ENCODE measurements around the gene NOTUM.

Gene NOTUM

DNA sequence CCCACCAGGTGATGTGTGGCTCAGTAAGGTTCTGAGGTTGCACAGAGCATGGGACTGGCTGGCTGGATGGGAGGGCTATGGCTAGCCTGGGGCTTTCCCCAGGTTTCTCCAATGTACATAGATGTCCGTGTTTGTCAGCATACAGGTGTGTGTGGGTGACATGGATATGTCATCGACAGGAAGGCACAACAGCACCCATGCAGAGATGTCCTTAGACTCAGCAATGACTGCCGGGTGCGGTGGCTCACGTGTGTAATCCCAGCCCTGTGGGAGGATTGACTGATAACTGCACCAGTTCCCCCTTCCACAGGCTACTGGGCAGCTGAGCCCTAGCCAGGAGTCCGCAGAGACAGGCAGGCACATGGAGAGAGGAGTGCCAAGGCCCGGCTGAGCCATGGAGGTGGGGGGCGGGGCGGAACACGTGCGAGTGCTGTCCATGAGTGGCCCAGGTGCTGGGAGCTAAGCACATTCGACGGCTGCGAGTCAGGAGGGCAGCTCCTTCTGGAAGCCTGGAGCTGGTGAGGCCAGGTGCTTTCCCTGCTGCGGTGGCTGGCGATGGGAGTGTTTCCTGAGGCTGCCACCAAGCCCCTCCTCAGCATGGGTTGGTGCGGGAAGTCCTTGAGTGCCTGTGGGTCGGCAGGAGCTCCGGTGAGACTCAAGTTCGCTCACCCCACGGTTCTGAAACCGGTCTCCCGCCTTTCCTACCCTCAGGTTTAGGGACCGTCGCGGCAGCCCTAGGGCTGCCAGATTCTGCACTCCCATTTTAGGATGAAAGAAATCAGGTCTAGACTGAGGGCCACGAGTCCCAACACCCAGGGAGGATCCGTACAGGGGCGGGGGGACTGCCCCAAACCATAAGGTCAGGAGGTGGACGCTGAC is 15.6 kb upstream of the NOTUM start:
- Histone ChIP-seq H3K9me3 (ENCODE audit: insufficient read depth, low read depth, low read length) (peaks cover 3% of the 10 kb centered on the region), H3K23ac (ENCODE audit: low read length) (no peak overlapping the region), H2BK5ac (ENCODE audit: low read depth, low read length, poor library complexity) (peak overlapping the region; percentile 11), H3K9ac (ENCODE audit: low read length) (peak overlapping the region; percentile 70), H3K14ac (ENCODE audit: low read length) (peak overlapping the region; percentile 93), H3K79me1 (ENCODE audit: low read length) (peaks cover 23% of the 10 kb centered on the region), H2AK5ac (ENCODE audit: low read length) (peak overlapping the region; percentile 1), H4K91ac (ENCODE audit: low read depth, low read length) (peak overlapping the region; percentile 93), H3K4me3 (ENCODE audit: low read depth, low read length) (peak overlapping the region; percentile 82), H2BK12ac (ENCODE audit: low read length) (no peak overlapping the region), H3K4ac (ENCODE audit: low read depth, low read length) (peak overlapping the region; percentile 25), H4K8ac (ENCODE audit: low read depth, low read length) (peak overlapping the region; percentile 92), H3K27ac (ENCODE audit: low read depth, low read length) (no peak overlapping the region), H3K36me3 (ENCODE audit: control insufficient read depth in 1 of 2, insufficient read depth in 2 of 2, low read length in 2 of 2) (no peaks in the 10 kb centered on the region), H3K27me3 (ENCODE audit: insufficient read depth, low read length) (no peaks in the 10 kb centered on the region), H2AFZ (ENCODE audit: insufficient read depth, low read length, poor library complexity) (no peak overlapping the region), H3K4me2 (ENCODE audit: low read length) (peak overlapping the region; percentile 76), H3K4me1 (ENCODE audit: control insufficient read depth in 1 of 2, insufficient read depth in 2 of 2, low read length in 2 of 2) (peaks cover 24 to 29% of the 10 kb centered on the region in 2 experiments), H2BK120ac (ENCODE audit: insufficient read depth, low read length, poor library complexity) (peak overlapping the region; percentile 4), H3K18ac (ENCODE audit: low read length) (peak overlapping the region; percentile 18), H3K79me2 (ENCODE audit: control insufficient read depth, insufficient read depth, low read length, poor library complexity) (peaks cover 7% of the 10 kb centered on the region), H4K12ac (ENCODE audit: low read depth, low read length) (peak overlapping the region; percentile 97)
- no CpG with 5 or more reads among the region's 30 CpGs for WGBS (ENCODE audit: extremely low coverage, insufficient coverage, insufficient read length)
- DNase-seq = peak; percentile 57 to 69

DNA sequence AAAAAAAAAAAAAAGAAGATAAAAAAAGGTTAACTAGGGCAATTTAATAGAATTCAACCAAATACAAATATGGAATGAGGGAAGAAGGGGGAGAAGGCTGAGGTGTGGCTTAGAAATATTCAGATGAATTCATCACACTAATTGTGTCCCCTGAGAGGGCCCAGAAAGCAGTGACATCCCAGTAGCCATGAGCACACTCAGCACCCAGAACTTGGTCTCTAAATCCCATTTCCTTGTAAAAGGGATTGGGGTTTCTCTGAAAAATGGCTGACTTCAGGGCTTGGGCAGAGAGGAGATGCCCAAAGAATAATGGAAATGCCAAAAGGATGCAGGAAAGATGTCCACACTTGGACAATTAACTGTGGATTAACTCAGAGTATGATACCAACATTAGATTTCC is 12.4 kb upstream of the NOTUM start:
- H3K4me2 ChIP-seq (ENCODE audit: low read length) = no peak overlapping the region
- H2AK5ac ChIP-seq (ENCODE audit: low read length) = no peak overlapping the region
- no peak overlapping the region for H4K8ac ChIP-seq (ENCODE audit: low read depth, low read length)
- H4K91ac ChIP-seq (ENCODE audit: low read depth, low read length) = no peak overlapping the region
- H2BK5ac ChIP-seq (ENCODE audit: low read depth, low read length, poor library complexity) = no peak overlapping the region
- no peak overlapping the region for H3K14ac ChIP-seq (ENCODE audit: low read length)
- DNase-seq = no peak
- H4K12ac ChIP-seq (ENCODE audit: low read depth, low read length) = no peak overlapping the region
- H3K79me1 ChIP-seq (ENCODE audit: low read length) = peaks cover 12% of the 10 kb centered on the region
- no peak overlapping the region for H3K23ac ChIP-seq (ENCODE audit: low read length)
- H2BK12ac ChIP-seq (ENCODE audit: low read length) = no peak overlapping the region
- no peak overlapping the region for H3K18ac ChIP-seq (ENCODE audit: low read length)
- H3K79me2 ChIP-seq (ENCODE audit: control insufficient read depth, insufficient read depth, low read length, poor library complexity) = peaks cover 7% of the 10 kb centered on the region
- H2AFZ ChIP-seq (ENCODE audit: insufficient read depth, low read length, poor library complexity) = no peak overlapping the region
- H3K9ac ChIP-seq (ENCODE audit: low read length) = no peak overlapping the region
- no peaks in the 10 kb centered on the region for H3K36me3 ChIP-seq (ENCODE audit: control insufficient read depth in 1 of 2, insufficient read depth in 2 of 2, low read length in 2 of 2)
- peaks cover 3% of the 10 kb centered on the region for H3K9me3 ChIP-seq (ENCODE audit: insufficient read depth, low read depth, low read length)
- H3K27me3 ChIP-seq (ENCODE audit: insufficient read depth, low read length) = no peaks in the 10 kb centered on the region
- no peak overlapping the region for H2BK120ac ChIP-seq (ENCODE audit: insufficient read depth, low read length, poor library complexity)
- peaks cover 4 to 13% of the 10 kb centered on the region in 2 experiments for H3K4me1 ChIP-seq (ENCODE audit: control insufficient read depth in 1 of 2, insufficient read depth in 2 of 2, low read length in 2 of 2)
- H3K27ac ChIP-seq (ENCODE audit: low read depth, low read length) = no peak overlapping the region
- H3K4me3 ChIP-seq (ENCODE audit: low read depth, low read length) = no peak overlapping the region
- no peak overlapping the region for H3K4ac ChIP-seq (ENCODE audit: low read depth, low read length)

DNA sequence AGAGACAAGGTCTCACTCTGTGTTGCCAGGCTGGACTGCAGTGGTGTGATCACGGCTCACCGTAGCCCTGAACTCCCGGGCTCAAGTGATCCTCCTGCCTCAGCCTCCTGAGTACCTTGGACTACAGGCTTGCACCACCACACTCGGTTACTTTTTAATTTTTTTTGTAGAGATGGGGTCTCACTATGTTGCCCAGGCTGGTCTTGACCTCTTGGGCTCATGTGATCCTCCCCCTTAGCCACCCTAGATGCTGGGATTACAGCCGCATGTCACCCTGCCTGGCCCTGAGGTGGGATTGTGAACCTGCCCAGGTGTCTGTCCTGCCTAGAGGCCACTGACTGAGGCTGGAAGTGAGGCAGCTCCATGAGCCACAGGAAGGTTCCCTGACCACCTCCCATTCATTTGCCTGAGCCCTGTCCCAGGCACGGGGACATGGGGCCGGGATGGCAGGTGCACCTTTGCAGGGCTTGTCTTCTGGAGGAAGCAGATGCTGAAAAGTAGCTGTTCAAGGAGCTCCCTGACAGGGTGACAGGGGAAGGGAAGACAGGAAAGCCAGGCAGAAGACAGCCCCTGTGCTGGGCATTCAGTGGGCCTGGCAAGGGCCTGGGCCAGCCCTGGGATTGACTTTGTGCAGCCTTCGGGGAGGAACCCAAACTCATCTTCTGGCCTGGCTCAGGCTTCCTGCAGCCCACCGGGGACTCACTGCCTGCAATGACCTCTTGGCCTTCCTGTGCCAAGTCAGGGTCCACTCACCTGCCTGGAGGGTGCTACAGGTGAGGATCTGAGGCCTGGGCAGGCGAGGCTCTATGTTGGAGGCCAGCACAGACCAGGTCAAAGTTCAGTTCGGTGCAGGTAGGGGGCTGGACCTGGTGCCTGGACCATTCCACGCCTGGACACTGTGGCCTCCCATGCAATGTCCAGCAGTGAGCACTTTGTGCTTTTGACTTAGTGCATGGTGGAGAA is 8.1 kb upstream of the NOTUM start:
- no peak overlapping the region for H3K4ac ChIP-seq (ENCODE audit: low read depth, low read length)
- peak overlapping the region; percentile 20 for H2BK12ac ChIP-seq (ENCODE audit: low read length)
- no peak overlapping the region for H2AFZ ChIP-seq (ENCODE audit: insufficient read depth, low read length, poor library complexity)
- H2AK5ac ChIP-seq (ENCODE audit: low read length) = no peak overlapping the region
- no peak overlapping the region for H4K91ac ChIP-seq (ENCODE audit: low read depth, low read length)
- H3K79me2 ChIP-seq (ENCODE audit: control insufficient read depth, insufficient read depth, low read length, poor library complexity) = no peaks in the 10 kb centered on the region
- no peak overlapping the region for H4K8ac ChIP-seq (ENCODE audit: low read depth, low read length)
- no CpG with 5 or more reads among the region's 12 CpGs for WGBS (ENCODE audit: extremely low coverage, insufficient coverage, insufficient read length)
- H3K14ac ChIP-seq (ENCODE audit: low read length) = no peak overlapping the region
- H4K12ac ChIP-seq (ENCODE audit: low read depth, low read length) = no peak overlapping the region
- peaks cover 11% of the 10 kb centered on the region for H3K79me1 ChIP-seq (ENCODE audit: low read length)
- H3K23ac ChIP-seq (ENCODE audit: low read length) = no peak overlapping the region
- H2BK120ac ChIP-seq (ENCODE audit: insufficient read depth, low read length, poor library complexity) = no peak overlapping the region
- no peak overlapping the region for H3K4me2 ChIP-seq (ENCODE audit: low read length)
- DNase-seq = no peak
- H3K36me3 ChIP-seq (ENCODE audit: control insufficient read depth in 1 of 2, insufficient read depth in 2 of 2, low read length in 2 of 2) = no peaks in the 10 kb centered on the region
- peaks cover 6 to 20% of the 10 kb centered on the region in 2 experiments for H3K4me1 ChIP-seq (ENCODE audit: control insufficient read depth in 1 of 2, insufficient read depth in 2 of 2, low read length in 2 of 2)
- H3K9ac ChIP-seq (ENCODE audit: low read length) = peak overlapping the region; percentile 42
- peaks cover 3% of the 10 kb centered on the region for H3K9me3 ChIP-seq (ENCODE audit: insufficient read depth, low read depth, low read length)
- H2BK5ac ChIP-seq (ENCODE audit: low read depth, low read length, poor library complexity) = no peak overlapping the region
- no peak overlapping the region for H3K4me3 ChIP-seq (ENCODE audit: low read depth, low read length)
- H3K18ac ChIP-seq (ENCODE audit: low read length) = no peak overlapping the region
- no peaks in the 10 kb centered on the region for H3K27me3 ChIP-seq (ENCODE audit: insufficient read depth, low read length)
- no peak overlapping the region for H3K27ac ChIP-seq (ENCODE audit: low read depth, low read length)

DNA sequence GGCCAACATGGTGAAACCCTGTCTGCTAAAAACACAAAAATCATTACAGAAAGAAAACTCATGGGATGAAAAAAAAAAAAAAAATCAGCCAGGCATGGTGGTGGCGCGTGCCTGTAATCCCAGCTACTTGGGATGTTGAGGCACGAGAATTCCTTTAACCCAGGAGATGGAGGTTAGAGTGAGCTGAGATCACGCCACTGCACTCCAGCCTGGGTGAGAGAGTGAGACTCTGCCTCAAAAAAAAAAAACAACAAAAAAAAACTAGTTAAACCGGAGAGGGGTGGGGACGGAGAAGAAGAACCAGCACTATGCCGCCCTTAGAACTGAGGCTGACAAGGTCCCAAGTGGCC is 7.4 kb upstream of the NOTUM start:
- Histone ChIP-seq H3K79me2 (ENCODE audit: control insufficient read depth, insufficient read depth, low read length, poor library complexity) (no peaks in the 10 kb centered on the region), H3K4me1 (ENCODE audit: control insufficient read depth in 1 of 2, insufficient read depth in 2 of 2, low read length in 2 of 2) (peaks cover 6 to 20% of the 10 kb centered on the region in 2 experiments), H3K18ac (ENCODE audit: low read length) (no peak overlapping the region), H2BK12ac (ENCODE audit: low read length) (no peak overlapping the region), H3K4me2 (ENCODE audit: low read length) (no peak overlapping the region), H3K9me3 (ENCODE audit: insufficient read depth, low read depth, low read length) (peaks cover 2% of the 10 kb centered on the region), H3K79me1 (ENCODE audit: low read length) (peaks cover 11% of the 10 kb centered on the region), H3K4ac (ENCODE audit: low read depth, low read length) (no peak overlapping the region), H2AFZ (ENCODE audit: insufficient read depth, low read length, poor library complexity) (no peak overlapping the region), H2BK120ac (ENCODE audit: insufficient read depth, low read length, poor library complexity) (no peak overlapping the region), H4K12ac (ENCODE audit: low read depth, low read length) (no peak overlapping the region), H4K8ac (ENCODE audit: low read depth, low read length) (no peak overlapping the region), H4K91ac (ENCODE audit: low read depth, low read length) (no peak overlapping the region), H3K23ac (ENCODE audit: low read length) (no peak overlapping the region), H3K4me3 (ENCODE audit: low read depth, low read length) (no peak overlapping the region), H3K9ac (ENCODE audit: low read length) (no peak overlapping the region), H2BK5ac (ENCODE audit: low read depth, low read length, poor library complexity) (no peak overlapping the region), H3K27me3 (ENCODE audit: insufficient read depth, low read length) (no peaks in the 10 kb centered on the region), H2AK5ac (ENCODE audit: low read length) (no peak overlapping the region), H3K36me3 (ENCODE audit: control insufficient read depth in 1 of 2, insufficient read depth in 2 of 2, low read length in 2 of 2) (no peaks in the 10 kb centered on the region), H3K14ac (ENCODE audit: low read length) (no peak overlapping the region), H3K27ac (ENCODE audit: low read depth, low read length) (no peak overlapping the region)
- no CpG with 5 or more reads among the region's 7 CpGs for WGBS (ENCODE audit: extremely low coverage, insufficient coverage, insufficient read length)
- DNase-seq = peak in 1 of 2 donors; percentile 53

Data from trophoblast cell (in vitro differentiated cells and primary cell).